HG02884 (cell line): ENCODE data around the gene UBE2K.
"Not testable (repeated sequence)": the region's sequence is repeated elsewhere in the genome, so short reads cannot be mapped to it uniquely, and the experiment has no call there.

ENCODE experiments used
- ATAC-seq: cut with Tn5 transposase; IDR thresholded peaks from one replicate; pipeline ENCODE4 v1.9.1; 2021; ENCODE audit warnings: mild to moderate bottlenecking, moderate library complexity; ENCODE audit not compliant: unreplicated experiment

Gene UBE2K

DNA sequence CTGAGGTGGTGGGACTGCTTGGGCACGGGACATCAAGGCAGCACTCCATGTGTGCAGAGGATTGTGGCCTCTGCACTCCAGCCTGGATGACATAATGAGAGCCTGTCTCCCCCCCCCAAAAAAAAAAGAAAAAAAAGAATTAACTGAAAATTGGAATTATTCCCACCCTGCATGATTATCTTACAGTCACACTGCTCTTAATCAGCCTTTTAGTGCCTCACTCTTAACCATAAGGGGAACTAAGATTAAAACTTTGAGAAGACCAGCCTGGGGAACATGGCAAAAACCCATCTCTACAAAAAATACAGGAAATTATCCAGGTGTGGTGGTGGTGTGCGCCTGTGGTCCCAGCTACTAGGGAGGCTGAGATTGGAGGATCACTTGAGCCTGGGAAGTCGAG lies 94.6 kb downstream of the UBE2K start:
- ATAC-seq: no peak

DNA sequence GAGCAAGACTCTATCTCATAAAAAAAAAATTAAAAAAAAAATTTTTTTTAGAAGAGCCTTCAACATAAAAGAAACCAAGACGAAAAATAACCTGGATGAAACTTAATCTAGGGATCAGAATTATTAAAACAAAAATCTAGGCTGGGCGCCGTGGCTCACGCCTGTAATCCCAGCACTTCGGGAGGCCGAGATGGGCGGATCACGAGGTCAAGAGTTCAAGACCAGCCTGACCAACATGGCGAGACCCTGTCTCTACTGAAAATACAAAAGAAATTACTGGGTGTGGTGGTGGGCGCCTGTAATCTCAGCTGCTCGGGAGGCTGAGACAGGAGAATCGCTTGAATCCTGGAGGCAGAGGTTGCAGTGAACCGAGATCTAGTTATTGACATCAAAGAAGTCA lies 95.0 kb downstream of the UBE2K start:
- not testable (repeated sequence) for ATAC-seq

DNA sequence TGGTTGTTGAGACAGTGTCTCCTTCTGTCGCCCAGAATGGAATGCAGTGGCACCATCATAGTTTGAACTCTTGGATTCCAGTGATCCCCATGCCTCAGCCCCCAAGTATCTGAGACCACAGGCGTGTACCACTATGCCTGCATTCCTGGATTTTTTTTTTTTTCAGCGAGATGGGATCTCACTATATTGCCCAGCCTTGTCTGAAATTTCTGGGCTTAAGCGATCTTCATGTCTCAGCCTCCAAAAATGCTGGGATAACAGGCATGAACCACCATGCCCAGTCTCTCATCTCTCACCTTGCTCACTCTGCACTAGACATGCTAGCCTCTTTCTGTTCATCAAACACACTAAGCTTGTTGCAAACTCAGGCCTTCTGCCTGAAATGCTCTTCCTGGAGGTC lies 104.1 kb downstream of the UBE2K start:
- no peak for ATAC-seq

DNA sequence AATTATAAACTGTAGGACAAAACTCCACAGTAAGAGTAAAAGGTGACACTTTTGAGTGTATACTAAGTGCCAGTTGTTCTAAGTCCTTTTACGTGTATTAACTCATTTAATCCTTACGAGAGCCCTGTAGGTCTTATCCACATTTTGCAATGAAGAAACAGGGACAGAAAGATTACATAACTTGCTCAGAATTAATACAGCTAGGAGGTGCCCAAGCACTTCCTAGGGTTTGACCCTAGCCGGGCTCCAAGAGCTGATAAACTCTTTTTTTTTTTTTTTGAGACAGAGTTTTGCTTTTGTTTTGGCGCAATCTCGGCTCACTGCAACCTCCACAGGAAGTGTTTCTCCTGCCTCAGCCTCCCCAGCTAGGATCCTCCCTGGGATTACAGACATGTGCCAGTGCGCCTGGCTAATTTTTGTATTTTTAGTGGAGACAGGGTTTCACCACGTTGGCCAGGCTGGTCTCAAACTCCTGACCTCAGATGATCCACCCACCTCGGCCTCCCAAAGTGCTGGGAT lies 110.4 kb downstream of the UBE2K start:
- ATAC-seq: no peak

DNA sequence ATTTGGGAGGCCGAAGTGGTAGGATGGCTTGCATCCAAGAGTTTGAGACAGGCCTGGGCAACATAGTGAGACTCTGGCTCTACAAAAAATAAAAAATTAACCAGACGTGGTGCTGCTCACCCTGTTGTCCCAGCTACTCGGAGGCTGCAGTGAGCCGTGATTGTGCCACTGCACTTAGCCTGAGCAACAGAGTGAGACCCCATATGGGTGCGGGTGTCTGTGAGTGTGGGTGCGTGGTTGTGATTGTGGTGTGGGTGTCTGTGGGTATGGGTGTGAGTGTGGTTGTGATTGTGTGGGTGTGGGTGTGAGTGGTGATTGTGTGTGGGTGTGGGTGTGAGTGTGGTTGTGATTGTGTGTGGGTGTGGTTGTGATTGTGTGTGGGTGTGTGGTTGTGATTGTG lies 114.6 kb downstream of the UBE2K start:
- no peak for ATAC-seq

DNA sequence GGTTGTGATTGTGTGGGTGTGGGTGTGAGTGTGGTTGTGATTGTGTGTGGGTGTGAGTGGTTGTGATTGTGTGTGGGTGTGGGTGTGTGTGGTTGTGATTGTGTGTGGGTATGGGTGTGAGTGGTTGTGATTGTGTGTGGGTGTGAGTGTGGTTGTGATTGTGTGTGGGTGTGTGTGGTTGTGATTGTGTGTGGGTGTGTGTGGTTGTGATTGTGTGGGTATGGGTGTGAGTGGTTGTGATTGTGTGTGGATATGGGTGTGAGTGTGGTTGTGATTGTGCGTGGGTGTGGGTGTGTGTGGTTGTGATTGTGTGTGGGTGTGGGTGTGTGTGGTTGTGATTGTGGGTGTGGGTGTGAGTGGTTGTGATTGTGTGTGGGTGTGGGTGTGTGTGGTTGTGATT lies 115.1 kb downstream of the UBE2K start:
- not testable (repeated sequence) for ATAC-seq

DNA sequence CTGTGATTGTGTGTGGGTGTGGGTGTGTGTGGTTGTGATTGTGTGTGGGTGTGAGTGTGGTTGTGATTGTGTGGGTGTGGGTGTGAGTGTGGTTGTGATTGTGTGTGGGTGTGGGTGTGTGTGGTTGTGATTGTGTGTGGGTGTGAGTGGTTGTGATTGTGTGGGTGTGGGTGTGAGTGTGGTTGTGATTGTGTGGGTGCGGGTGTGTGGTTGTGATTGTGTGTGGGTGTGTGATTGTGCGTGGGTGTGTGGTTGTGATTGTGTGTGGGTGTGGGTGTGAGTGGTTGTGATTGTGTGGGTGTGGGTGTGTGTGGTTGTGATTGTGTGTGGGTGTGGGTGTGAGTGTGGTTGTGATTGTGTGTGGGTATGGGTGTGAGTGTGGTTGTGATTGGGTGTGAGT lies 115.8 kb downstream of the UBE2K start:
- ATAC-seq: not testable (repeated sequence)

DNA sequence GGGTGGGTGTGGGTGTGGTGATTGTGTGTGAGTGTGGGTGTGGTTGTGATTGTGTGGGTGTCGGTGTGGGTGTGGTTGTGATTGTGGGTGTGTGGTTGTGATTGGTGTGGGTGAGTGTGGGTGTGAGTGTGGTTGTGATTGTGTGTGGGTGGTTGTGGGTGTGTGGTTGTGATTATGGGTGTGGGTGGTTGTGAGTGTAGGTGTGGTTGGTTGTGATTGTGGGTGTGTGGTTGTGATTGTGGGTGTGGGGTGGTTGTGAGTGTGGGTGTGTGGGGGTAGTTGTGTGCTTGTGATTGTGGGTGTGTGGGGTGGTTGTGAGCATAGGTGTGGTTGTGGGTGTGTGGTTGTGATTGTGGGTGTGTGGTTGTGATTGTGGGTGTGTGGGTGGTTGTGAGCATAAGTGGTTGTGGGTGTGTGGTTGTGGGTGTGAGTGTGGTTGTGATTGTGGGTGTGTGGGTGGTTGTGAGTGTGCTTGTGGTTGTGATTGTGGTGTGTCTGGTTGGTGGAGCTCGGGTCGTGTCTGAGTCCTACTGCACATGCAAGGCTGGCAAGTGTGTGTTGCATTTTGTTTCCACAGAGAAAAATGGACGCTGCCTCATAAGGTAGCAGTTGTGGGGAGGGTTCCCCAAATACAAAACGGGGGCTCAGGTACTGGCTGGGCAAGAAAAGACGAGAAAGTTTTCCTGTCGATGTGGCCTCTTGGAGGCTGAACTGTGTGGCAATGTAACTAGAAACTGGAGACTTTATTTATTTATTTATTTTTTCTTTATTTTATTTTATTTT lies 116.7 kb downstream of the UBE2K start:
- no peak for ATAC-seq

DNA sequence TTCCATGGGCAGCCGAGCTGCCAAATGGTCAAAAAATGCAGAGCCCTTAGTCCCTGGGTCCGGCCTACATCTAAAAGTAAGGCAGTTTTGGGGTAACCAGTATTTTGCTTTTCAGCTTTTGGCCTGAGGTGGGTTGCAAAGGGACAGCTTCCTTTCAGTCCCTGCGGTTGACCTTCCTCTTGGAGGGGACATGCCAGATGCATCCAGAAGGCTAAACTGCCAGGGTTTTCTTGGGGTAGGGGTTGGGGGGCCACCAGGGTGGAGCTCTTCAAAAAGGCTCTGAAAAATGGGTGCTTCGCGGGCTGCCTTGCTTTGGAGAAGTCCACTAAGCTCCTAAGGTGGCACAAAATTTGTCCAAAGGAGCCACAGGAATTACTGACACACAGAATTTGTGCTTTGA lies 120.7 kb downstream of the UBE2K start:
- no peak for ATAC-seq

DNA sequence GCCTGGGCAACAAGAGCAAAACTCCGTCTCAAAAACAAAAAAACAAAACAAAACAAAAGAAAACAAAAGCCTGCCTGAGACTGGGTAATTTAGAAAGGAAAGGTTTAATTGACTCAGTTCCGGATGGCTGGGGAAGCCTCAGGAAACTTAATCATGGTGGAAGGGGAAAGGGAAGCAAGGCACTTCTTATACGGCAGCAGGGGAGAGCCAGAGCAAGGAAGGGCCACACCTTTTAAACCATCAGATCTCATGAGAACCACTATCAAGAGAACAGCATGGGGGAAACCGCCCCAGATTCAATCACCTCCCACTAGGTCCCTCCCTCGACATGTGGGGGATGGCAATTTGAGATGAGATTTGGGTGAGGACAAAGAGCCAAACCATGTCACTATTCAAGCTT lies 122.2 kb downstream of the UBE2K start:
- ATAC-seq: no peak

DNA sequence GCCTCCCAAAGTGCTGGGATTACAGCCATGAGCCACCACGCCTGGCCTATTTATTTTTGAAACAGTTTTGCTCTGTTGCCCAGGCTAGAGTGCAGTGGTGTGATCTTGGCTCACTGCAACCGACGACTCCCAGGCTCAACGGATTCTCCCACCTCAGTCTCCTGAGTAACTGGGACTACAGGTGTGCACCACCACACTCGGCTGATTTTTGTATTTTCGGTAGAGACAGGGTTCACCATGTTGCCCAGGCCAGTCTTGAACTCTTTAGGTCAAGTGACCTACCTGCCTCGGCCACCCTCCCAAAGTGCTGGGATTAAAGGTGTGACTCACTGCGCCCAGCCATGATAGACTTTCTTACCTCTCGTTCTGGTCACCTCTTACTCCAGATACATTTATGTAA lies 124.0 kb downstream of the UBE2K start:
- no peak for ATAC-seq

DNA sequence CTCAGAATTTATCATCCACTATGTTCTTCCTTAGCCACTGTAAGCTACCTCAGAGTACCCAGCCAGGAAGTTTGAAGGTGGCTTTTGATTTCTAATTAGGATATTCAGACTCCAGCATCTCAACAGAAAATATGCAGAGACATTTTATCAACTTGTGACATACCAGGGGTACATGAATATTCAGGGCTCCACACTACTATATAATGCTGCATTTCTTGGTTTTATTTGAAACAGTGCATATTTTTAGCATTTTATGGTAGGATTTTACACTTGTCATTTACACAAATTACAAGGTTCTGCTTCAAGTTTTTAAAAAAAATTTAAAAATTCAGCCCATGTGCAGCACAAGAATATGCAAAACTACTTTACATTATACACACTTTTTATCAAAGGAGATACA lies 124.7 kb downstream of the UBE2K start:
- ATAC-seq: no peak

DNA sequence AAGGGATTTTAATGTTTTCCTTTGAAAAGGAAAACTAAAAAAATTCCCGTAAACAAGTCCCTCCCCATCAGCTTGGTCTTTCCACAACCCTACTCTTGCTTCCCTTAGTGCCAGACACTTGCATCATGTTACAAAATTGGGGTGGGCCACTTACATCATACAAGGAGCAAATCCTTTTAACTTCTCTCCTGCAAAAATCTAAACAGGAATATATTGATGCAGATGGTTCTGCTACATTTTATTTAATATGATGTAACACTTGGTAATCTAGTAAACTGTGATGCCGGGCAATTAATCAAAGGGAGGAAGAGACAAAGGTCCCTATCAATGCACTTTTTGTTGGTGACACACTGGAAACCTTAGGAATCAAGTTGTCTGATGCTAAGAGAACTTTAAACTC lies 125.3 kb downstream of the UBE2K start:
- ATAC-seq: no peak

DNA sequence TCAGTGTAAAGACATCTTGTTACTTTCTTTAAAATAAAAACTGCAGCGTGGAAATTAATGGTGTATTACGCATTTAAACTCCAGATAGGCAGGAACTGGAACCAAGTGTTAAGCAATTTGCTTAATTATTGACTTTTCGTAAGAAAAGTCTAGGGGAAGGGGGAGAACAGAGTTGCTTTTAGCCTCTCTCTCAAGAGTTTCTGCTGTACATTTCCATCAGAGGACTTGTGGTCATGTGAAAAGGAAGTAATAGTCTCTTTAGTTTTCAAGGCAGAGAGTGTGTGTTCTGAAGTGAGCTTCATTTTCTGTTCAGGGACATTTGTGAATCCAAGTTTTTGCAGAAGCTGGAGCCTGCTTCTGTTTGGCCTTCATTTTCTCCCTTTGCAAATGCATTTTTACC lies 127.2 kb downstream of the UBE2K start:
- no peak for ATAC-seq

DNA sequence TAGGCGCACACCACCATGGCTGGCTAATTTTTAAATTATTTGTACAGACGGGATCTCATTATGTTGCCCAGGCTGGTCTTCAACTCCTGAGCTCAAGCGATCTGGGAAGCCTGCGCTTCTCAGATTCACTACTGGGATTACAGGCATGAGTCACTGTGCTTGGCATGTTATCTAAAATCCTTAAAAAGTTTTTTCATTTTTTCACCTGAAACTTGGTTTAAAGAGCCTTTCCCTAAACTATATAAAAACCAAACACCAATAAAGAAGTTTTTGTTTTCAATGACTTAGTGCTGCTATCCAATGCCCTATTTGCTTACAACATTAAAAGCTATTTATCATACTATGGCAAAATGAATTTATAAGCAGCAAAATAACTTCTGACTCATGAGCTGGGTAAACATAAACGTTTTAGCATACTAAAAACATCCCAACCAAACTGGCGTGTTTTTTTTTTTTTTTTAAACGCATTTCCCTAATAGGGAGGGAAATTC lies 127.8 kb downstream of the UBE2K start:
- no peak for ATAC-seq
